Measurements from ENCODE around the gene ESD.

ESD gene

DNA sequence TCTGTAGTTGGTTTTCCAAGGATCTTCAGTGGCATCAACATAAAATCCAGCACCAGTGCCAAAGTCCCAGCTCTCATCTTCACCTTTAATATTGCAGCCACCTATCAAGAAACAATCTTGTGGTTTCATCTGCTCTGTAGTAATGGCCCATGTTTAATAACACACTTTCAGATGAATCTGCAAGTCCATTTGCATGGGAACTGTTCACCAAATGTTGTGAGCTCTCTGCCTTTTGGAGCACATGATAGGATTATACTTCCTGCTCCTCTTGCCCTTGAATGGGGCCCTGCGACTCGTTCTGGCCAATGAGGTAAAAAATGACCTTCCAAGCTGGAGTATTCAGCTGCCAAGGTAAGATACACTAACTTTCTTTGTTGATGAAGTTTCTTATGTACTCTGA, 14.3 kb downstream of the ESD start:
- TF ChIP-seq, protein P1, sequence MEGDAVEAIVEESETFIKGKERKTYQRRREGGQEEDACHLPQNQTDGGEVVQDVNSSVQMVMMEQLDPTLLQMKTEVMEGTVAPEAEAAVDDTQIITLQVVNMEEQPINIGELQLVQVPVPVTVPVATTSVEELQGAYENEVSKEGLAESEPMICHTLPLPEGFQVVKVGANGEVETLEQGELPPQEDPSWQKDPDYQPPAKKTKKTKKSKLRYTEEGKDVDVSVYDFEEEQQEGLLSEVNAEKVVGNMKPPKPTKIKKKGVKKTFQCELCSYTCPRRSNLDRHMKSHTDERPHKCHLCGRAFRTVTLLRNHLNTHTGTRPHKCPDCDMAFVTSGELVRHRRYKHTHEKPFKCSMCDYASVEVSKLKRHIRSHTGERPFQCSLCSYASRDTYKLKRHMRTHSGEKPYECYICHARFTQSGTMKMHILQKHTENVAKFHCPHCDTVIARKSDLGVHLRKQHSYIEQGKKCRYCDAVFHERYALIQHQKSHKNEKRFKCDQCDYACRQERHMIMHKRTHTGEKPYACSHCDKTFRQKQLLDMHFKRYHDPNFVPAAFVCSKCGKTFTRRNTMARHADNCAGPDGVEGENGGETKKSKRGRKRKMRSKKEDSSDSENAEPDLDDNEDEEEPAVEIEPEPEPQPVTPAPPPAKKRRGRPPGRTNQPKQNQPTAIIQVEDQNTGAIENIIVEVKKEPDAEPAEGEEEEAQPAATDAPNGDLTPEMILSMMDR (IDR thresholded peaks at IDR 0.05), result no peak

DNA sequence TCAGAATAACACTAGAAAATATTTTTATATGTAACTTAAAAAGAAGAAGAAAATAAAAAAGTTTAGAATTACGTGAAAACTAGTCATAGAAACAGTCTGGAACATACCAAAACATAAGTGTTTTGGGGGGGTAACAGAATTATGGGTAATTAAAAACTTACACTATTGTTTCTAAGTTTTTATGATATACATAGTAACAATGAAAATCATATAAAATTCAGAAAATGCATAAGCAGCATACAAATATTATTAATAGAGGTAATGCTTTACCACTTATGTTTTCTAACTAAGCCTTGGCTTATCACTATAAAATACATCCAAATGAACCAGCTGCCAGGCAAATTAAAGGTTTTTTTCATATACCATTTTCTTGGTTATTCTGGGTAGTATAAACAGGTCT, 14.9 kb downstream of the ESD start:
- TF ChIP-seq, protein P1 (IDR thresholded peaks at IDR 0.05), result no peak

DNA sequence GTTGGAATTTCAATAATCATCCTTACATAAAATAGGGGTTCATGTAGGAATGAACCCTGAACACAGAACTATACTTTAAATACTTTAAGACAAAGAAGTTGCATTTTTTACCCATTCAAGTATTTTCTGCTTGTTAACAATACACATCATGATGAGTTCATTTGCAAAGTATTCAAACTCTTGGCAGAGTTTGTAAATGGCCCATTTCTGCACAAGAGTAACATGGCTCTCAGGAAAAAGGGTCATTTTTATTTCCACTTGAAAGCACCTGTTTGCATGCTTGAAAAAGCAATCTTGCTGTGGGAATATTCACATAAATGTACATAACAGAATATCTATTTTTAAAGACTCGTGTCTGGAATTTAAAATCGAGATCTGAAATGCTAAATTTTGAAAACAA, 18.1 kb downstream of the ESD start:
- TF ChIP-seq, protein P1 (IDR thresholded peaks at IDR 0.05), result no peak

DNA sequence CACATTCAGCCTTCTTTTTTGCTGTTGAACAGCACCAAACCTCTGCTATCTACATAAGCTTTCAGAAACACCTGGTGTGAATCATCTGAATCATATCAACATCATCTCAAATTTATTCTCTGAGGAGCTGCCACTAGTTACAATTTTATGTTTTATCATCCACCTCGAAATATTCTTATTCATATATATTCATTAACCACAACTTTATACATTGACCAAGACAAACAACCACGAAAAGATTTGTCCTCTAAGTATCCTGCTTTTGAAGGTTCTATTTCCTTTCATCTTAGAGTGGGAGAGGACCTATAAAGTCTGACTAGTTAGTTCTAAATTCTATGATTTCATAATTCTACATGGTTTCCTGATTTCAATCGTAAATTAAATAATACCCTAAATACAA, 18.9 kb downstream of the ESD start:
- TF ChIP-seq, protein P1 (IDR thresholded peaks at IDR 0.05), result no peak

DNA sequence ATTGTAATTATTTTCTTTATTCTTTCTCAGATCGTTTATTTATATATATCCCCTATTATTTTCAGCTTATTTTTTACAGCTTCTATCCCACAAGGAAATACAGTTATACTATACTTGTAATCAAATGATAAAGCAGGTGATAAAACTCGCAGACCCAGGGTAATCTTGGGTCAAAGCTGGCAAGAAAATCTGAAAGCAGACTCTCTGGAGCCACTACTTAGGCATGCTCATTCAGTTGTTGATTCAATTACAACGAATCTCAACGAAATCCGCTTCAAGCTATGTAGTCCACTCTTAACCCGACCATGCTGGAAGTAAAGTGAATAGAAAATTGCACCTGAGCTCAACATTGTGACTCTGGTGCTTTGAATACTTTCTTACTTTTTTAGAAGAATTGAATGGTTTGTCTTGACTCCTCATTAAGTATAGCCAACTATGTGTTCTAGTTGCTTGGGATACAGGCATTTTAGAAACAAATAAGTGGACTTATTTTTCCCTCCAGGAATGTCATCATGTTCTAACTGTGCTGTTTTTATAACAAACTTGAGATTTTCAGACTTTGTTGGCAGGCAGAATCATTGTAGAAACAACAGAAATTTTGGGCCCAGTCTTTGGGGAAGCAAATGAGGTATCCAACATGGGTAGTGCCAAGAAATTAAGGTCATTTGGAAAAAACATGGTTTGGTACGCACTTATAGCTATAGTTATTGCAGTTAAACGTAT, 21.4 kb downstream of the ESD start:
- TF ChIP-seq, protein P1 (IDR thresholded peaks at IDR 0.05), result no peak

DNA sequence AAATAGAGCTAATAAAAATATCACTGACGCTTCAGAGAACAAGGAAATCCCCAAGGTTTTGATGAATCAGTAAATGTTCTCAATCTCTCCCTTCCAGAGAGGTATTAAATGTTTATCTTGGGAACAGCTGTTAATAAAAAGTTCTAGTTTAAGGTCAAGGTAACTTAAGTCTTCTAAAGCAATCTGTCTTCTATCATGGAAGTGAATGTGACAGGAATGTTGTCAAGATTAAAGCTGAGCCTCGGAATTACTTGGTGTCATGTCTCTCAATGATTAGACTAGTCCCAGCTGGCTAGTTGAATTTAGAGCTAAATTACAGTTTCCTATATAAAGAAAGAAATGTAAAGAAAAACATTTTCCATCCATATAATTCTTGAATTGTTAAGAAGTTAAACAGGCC, 23.4 kb downstream of the ESD start:
- TF ChIP-seq, protein P1 (IDR thresholded peaks at IDR 0.05), result no peak

DNA sequence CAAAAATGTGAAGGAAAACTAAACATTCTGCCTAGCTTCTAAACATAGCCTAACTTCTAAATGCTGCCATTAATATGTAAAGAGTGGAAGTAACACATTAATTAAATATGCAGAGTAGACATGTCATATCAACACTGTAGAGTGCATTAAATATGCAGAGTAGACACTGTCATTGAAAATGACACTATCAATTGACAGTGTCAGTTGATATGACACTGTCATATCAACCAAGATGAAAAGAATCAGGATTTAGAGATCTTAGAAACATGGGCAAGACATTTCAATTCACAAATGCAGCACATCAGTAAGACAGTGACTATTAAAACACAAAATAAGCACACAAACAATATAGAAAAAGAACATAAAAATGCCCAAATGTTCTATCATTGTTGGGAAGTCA, 25.3 kb downstream of the ESD start:
- TF ChIP-seq, protein P1 (IDR thresholded peaks at IDR 0.05), result no peak

- TF ChIP-seq, protein P1 (IDR thresholded peaks at IDR 0.05), result no peak
Measured at GRCh38 chr13:46761866-46762265, 35.1 kb downstream of the ESD start.
